ENCODE data around the gene ENOX1.

The ENOX1 gene

GRCh38 chr13:43514311-43514710 lies 272.5 kb downstream of the ENOX1 start:
- in situ Hi-C loops (cut with MboI; ENCODE audit: low pct_unique_long_range_greater_than_20kb, low sequenced_read_pairs, unreplicated experiment), result no loop called here
- no peak for DNase-seq (ENCODE audit: low spot score)
- no peak for TF ChIP-seq CTCF (IDR thresholded peaks at IDR 0.05; ENCODE audit: extremely low read depth, insufficient read depth, missing control alignments)

- DNase-seq (ENCODE audit: low spot score), result no peak
- no peak for TF ChIP-seq CTCF (IDR thresholded peaks at IDR 0.05; ENCODE audit: extremely low read depth, insufficient read depth, missing control alignments)
- in situ Hi-C loops (cut with MboI; ENCODE audit: low pct_unique_long_range_greater_than_20kb, low sequenced_read_pairs, unreplicated experiment), result no loop called here
Measured at GRCh38 chr13:43512221-43512620, 274.6 kb downstream of the ENOX1 start.

GRCh38 chr13:43510956-43511901 lies 275.5 kb downstream of the ENOX1 start:
- no peak for TF ChIP-seq CTCF (IDR thresholded peaks at IDR 0.05; ENCODE audit: extremely low read depth, insufficient read depth, missing control alignments)
- in situ Hi-C loops (cut with MboI; ENCODE audit: low pct_unique_long_range_greater_than_20kb, low sequenced_read_pairs, unreplicated experiment), result no loop called here
- DNase-seq (ENCODE audit: low spot score), result no peak

- no peak for DNase-seq (ENCODE audit: low spot score)
- in situ Hi-C loops (cut with MboI; ENCODE audit: low pct_unique_long_range_greater_than_20kb, low sequenced_read_pairs, unreplicated experiment), result no loop called here
- TF ChIP-seq CTCF (IDR thresholded peaks at IDR 0.05; ENCODE audit: extremely low read depth, insufficient read depth, missing control alignments), result no peak
Measured at GRCh38 chr13:43495732-43496131, 291.0 kb downstream of the ENOX1 start.

- in situ Hi-C loops (cut with MboI; ENCODE audit: low pct_unique_long_range_greater_than_20kb, low sequenced_read_pairs, unreplicated experiment), result no loop called here
- DNase-seq (ENCODE audit: low spot score), result no peak
- no peak for TF ChIP-seq CTCF (IDR thresholded peaks at IDR 0.05; ENCODE audit: extremely low read depth, insufficient read depth, missing control alignments)
Measured at GRCh38 chr13:43494206-43494605, 292.6 kb downstream of the ENOX1 start.

GRCh38 chr13:43493496-43494000 lies 293.2 kb downstream of the ENOX1 start:
- in situ Hi-C loops (cut with MboI; ENCODE audit: low pct_unique_long_range_greater_than_20kb, low sequenced_read_pairs, unreplicated experiment), result no loop called here
- no peak for TF ChIP-seq CTCF (IDR thresholded peaks at IDR 0.05; ENCODE audit: extremely low read depth, insufficient read depth, missing control alignments)
- no peak for DNase-seq (ENCODE audit: low spot score)
